Activated T-cell treated with anti-CD3 and anti-CD28 coated beads for 24 hours (primary cell): ENCODE data around the gene POLR1A.
A peak's percentile ranks its signal among the peaks of the same experiment; 100 is the strongest.

Experiments used
- DNase-seq: peaks from one replicate; pipeline ENCODE4 v3.0.0-alpha.2; 2020; ENCODE audit warnings: low read depth

POLR1A gene

GRCh38 chr2:86064006-86064405 is 41.7 kb downstream of the POLR1A start:
- no peak for DNase-seq

- no peak for DNase-seq
These were observed 43.6 kb downstream of the POLR1A start for GRCh38 chr2:86062043-86062442.

- DNase-seq = no peak
These were observed 48.9 kb downstream of the POLR1A start for GRCh38 chr2:86056590-86057331.

GRCh38 chr2:86055314-86055713 is 50.4 kb downstream of the POLR1A start:
- DNase-seq = no peak

- DNase-seq = no peak
These were observed 51.1 kb downstream of the POLR1A start for GRCh38 chr2:86054535-86055082.

- no peak for DNase-seq
These were observed 52.5 kb downstream of the POLR1A start for GRCh38 chr2:86053166-86053565.

GRCh38 chr2:86052676-86053075 is 53.0 kb downstream of the POLR1A start:
- DNase-seq = no peak

GRCh38 chr2:86052265-86052664 is 53.4 kb downstream of the POLR1A start:
- no peak for DNase-seq

GRCh38 chr2:86050301-86050700 is 55.4 kb downstream of the POLR1A start:
- DNase-seq = no peak

- no peak for DNase-seq
These were observed 56.2 kb downstream of the POLR1A start for GRCh38 chr2:86049529-86049928.

GRCh38 chr2:86048888-86049287 is 56.8 kb downstream of the POLR1A start:
- no peak for DNase-seq

- DNase-seq = no peak
These were observed 57.3 kb downstream of the POLR1A start for GRCh38 chr2:86048383-86048701.

GRCh38 chr2:86047575-86048382 is 57.9 kb downstream of the POLR1A start:
- no peak for DNase-seq

GRCh38 chr2:86045541-86045940 is 60.1 kb downstream of the POLR1A start:
- no peak for DNase-seq

GRCh38 chr2:86044614-86045013 is 61.1 kb downstream of the POLR1A start:
- no peak for DNase-seq

- DNase-seq = no peak
These were observed 61.6 kb downstream of the POLR1A start for GRCh38 chr2:86044045-86044444.

GRCh38 chr2:86042256-86043168 is 63.2 kb downstream of the POLR1A start:
- DNase-seq = no peak

GRCh38 chr2:86039963-86040655 is 65.6 kb downstream of the POLR1A start:
- no peak for DNase-seq

GRCh38 chr2:86039178-86039962 is 66.3 kb downstream of the POLR1A start:
- DNase-seq = no peak

- peak; percentile 53 for DNase-seq
These were observed 67.2 kb downstream of the POLR1A start for GRCh38 chr2:86038291-86039081.
